LNCaP clone FGC (cell line): ENCODE results near the gene ANKH.

Experiments
- DNase-seq: peaks from one replicate; pipeline ENCODE4 v3.0.0-alpha.2; 2011; ENCODE audit warnings: low read depth
- H3K4me3 ChIP-seq: 2 replicates; pipeline ENCODE4 v1.5.1; 2011; ENCODE audit warnings: mild to moderate bottlenecking, low read depth, low read length, control low read depth
- CTCF ChIP-seq: IDR thresholded peaks from 2 replicates; pipeline ENCODE4 v1.5.1; 2012; ENCODE audit warnings: mild to moderate bottlenecking; ENCODE audit not compliant: control insufficient read depth, insufficient read depth; ENCODE audit errors: extremely low read depth

The ANKH gene

GRCh38 chr5:14831006-14831338, 40.6 kb downstream of the ANKH start:
- TF ChIP-seq CTCF, result no peak
- H3K4me3 ChIP-seq, result no peak overlapping the region
- no peak for DNase-seq

GRCh38 chr5:14830210-14831005, 41.2 kb downstream of the ANKH start:
- TF ChIP-seq CTCF, result no peak
- DNase-seq, result no peak
- H3K4me3 ChIP-seq, result no peak overlapping the region

- no peak for DNase-seq
- TF ChIP-seq CTCF, result no peak
- no peak overlapping the region for H3K4me3 ChIP-seq
Measured at GRCh38 chr5:14829396-14829795, 42.2 kb downstream of the ANKH start.

DNA sequence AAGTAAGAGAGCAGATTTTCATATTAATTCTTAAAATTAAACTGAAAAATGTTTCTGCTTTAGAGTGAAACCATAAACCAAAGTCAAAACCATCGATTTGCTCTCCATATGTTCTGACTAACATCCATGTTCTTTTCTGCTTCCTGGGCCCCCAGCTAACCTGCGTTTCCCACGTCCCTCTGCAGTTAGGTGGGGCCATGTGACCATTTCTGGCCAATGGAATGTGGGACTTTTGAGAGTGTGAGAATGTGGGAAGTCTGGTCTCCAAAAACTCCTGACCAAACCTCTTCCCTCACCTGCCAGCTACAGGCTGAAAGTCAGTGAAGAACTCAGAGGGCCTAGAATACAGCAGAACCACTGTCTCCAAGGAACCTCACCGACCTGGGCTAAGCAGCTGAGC, 44.9 kb downstream of the ANKH start:
- DNase-seq, result no peak
- no peak for TF ChIP-seq CTCF

GRCh38 chr5:14825977-14826376, 45.6 kb downstream of the ANKH start:
- no peak for DNase-seq
- H3K4me3 ChIP-seq, result no peak overlapping the region
- no peak for TF ChIP-seq CTCF

More for the DNA sequence above, 44.9 kb downstream of the ANKH start:
- H3K4me3 ChIP-seq, result no peak overlapping the region

GRCh38 chr5:14824499-14824898, 47.1 kb downstream of the ANKH start:
- H3K4me3 ChIP-seq, result no peak overlapping the region

More at GRCh38 chr5:14824499-14824898, 47.1 kb downstream of the ANKH start:
- DNase-seq, result no peak
- no peak for TF ChIP-seq CTCF
